Activated CD8-positive, alpha-beta T cell treated with anti-CD3 and anti-CD28 coated beads for 36 hours (primary cell): ENCODE results near the gene GALNT17. TPM values are rescaled to one million over a fixed set of nuclear protein-coding genes. Genes with fewer than 3 reads are reported as not detected.
"Not testable (repeated sequence)": the region's sequence is repeated elsewhere in the genome, so short reads cannot be mapped to it uniquely, and the experiment has no call there.

Experiments
- ATAC-seq: fragments of 200-7000 bp; cut with Tn5 transposase; one replicate; pipeline ENCODE4 v1.10.0; 2021; ENCODE audit warnings: mild to moderate bottlenecking, moderate library complexity
- CTCF ChIA-PET: fragments of 350-600 bp; sonication (Branson Sonifier 250); formaldehyde crosslinking; loops from one replicate; lab custom pipeline; 2021; ENCODE audit warnings: antibody characterized with exemption; lab: Charles Lee
- POLR2A ChIA-PET: fragments of 350-600 bp; sonication (Branson Sonifier 250); formaldehyde crosslinking; loops from one replicate; lab custom pipeline; 2021; ENCODE audit warnings: antibody characterized with exemption; lab: Charles Lee
- DNase-seq: peaks from one replicate; pipeline ENCODE4 v3.0.0-alpha.2; 2020
- H3K27ac Mint-ChIP-seq: one replicate; pipeline ENCODE4 v1.8.0; 2021; ENCODE audit warnings: mild to moderate bottlenecking, mixed read lengths
- H3K27me3 Mint-ChIP-seq: one replicate; pipeline ENCODE4 v1.8.0; 2021; ENCODE audit warnings: mixed read lengths
- H3K36me3 Mint-ChIP-seq: one replicate; pipeline ENCODE4 v1.8.0; 2021; ENCODE audit warnings: low read depth, mixed read lengths
- H3K4me1 Mint-ChIP-seq: one replicate; pipeline ENCODE4 v1.8.0; 2021; ENCODE audit warnings: low read depth, mixed read lengths
- H3K4me3 Mint-ChIP-seq: one replicate; pipeline ENCODE4 v1.8.0; 2021; ENCODE audit warnings: mild to moderate bottlenecking, moderate library complexity, mixed read lengths
- H3K9me3 Mint-ChIP-seq: one replicate; pipeline ENCODE4 v1.8.0; 2021; ENCODE audit warnings: mixed read lengths
- intact Hi-C: fragments of 100-400 bp; cut with micrococcal nuclease; formaldehyde crosslinking; loops from one replicate; pipeline ENCODE4 v1.10.0; 2022
- total RNA-seq, 2 experiments: library from RNA; stranded (reverse); gene quantifications; one replicate each; pipeline ENCODE4 v1.2.3, GENCODE V29; 2021
- TF ChIP-seq, protein P1 (sequence below): fragments of 200-600 bp; IDR thresholded peaks from one replicate; pipeline ENCODE4 v1.8.0; 2022; ENCODE audit warnings: antibody characterized with exemption, mild to moderate bottlenecking

GALNT17 gene
- total RNA-seq, 2 experiments from 2014 or later: not detected

DNA sequence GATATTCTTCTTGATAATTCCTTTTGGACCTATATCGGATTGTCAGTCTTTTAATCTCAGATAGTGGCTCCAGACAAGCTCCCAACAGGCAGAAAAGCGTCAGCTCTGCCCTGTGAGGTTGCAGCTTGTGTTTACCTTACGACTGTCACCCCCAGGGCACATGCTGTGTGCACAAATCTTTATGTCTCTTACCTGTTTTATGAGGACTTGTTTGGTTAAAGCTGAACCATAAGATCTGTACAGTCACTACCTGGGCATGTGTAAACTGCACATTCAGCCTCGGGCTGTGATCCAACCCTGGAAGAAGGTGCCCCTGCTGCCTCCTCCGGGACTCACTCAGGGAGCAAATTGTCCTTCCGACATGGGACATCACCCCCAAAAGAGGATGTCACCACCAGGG, 119.8 kb downstream of the GALNT17 start:
- TF ChIP-seq, protein P1, sequence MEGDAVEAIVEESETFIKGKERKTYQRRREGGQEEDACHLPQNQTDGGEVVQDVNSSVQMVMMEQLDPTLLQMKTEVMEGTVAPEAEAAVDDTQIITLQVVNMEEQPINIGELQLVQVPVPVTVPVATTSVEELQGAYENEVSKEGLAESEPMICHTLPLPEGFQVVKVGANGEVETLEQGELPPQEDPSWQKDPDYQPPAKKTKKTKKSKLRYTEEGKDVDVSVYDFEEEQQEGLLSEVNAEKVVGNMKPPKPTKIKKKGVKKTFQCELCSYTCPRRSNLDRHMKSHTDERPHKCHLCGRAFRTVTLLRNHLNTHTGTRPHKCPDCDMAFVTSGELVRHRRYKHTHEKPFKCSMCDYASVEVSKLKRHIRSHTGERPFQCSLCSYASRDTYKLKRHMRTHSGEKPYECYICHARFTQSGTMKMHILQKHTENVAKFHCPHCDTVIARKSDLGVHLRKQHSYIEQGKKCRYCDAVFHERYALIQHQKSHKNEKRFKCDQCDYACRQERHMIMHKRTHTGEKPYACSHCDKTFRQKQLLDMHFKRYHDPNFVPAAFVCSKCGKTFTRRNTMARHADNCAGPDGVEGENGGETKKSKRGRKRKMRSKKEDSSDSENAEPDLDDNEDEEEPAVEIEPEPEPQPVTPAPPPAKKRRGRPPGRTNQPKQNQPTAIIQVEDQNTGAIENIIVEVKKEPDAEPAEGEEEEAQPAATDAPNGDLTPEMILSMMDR: no peak
- POLR2A ChIA-PET: no interaction called here
- no peaks in the 10 kb centered on the region for H3K36me3 Mint-ChIP-seq
- no peak overlapping the region for H3K4me3 Mint-ChIP-seq
- peaks cover 7% of the 10 kb centered on the region for H3K9me3 Mint-ChIP-seq
- no peaks in the 10 kb centered on the region for H3K27me3 Mint-ChIP-seq
- ATAC-seq: no peak
- CTCF ChIA-PET: no interaction called here
- DNase-seq: no peak
- intact Hi-C loops: no loop called here
- no peak overlapping the region for H3K27ac Mint-ChIP-seq
- no peaks in the 10 kb centered on the region for H3K4me1 Mint-ChIP-seq

DNA sequence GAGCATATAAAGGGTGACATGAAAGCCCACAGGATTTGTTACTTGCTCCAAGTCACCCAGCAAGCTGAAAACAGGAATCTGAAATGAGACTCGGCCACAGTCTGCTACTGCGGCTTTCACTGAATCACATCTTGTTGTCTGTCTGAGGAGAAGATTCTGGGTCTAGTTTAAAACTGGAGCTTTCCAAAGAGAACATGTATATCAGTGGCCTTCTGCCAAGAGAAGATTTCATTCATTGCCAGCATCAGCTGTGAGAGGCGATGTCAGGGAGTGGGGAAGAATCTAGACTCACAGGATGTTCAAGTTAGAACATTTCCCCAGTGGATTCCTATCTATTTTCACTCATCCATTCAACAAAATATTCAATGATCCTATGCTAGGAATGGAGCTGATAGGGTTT, 122.8 kb downstream of the GALNT17 start:
- no peaks in the 10 kb centered on the region for H3K36me3 Mint-ChIP-seq
- CTCF ChIA-PET: no interaction called here
- intact Hi-C loops: no loop called here
- ATAC-seq: no peak
- no peak overlapping the region for H3K4me3 Mint-ChIP-seq
- H3K27me3 Mint-ChIP-seq: no peaks in the 10 kb centered on the region
- no peak overlapping the region for H3K27ac Mint-ChIP-seq
- no peak for DNase-seq
- H3K4me1 Mint-ChIP-seq: no peaks in the 10 kb centered on the region
- POLR2A ChIA-PET: no interaction called here
- H3K9me3 Mint-ChIP-seq: peaks cover 13% of the 10 kb centered on the region
- TF ChIP-seq, protein P1: no peak

DNA sequence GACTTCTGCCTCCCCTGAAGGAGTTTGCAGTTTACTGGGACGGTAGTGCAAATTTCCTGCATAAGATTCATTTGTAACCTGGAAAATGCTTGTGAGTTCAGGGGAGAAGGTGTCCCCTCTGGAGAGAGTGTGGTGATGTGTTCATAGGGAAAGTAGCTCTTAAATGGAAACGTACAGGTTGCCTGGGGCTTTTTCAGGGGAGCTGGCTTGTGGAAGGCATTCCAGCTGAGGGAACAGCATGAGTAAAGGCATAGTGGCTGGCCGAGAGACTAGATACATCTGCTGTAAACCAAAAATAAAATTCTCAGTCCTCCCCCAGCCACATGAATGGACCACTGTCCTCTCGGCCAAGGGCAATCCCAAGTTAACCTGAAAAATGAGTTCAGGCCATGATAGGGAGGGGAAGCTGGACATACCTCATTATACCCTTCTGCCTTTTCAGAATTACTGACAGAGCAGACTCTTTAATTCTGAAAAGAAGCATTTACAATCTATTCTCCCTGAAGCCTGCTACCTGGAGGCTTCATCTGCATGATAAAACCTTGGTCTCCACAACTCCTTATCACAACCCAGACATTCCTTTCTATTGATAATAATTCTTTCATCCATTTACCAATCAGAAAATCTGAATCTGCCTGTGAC, 123.7 kb downstream of the GALNT17 start:
- Mint-ChIP-seq H3K27me3 (no peaks in the 10 kb centered on the region), H3K9me3 (peaks cover 11% of the 10 kb centered on the region), H3K4me1 (no peaks in the 10 kb centered on the region), H3K27ac (no peak overlapping the region), H3K4me3 (no peak overlapping the region), H3K36me3 (no peaks in the 10 kb centered on the region)
- intact Hi-C loops: no loop called here
- ATAC-seq: no peak
- ChIA-PET POLR2A (no interaction called here), CTCF (no interaction called here)
- no peak for DNase-seq
- TF ChIP-seq, protein P1: no peak

DNA sequence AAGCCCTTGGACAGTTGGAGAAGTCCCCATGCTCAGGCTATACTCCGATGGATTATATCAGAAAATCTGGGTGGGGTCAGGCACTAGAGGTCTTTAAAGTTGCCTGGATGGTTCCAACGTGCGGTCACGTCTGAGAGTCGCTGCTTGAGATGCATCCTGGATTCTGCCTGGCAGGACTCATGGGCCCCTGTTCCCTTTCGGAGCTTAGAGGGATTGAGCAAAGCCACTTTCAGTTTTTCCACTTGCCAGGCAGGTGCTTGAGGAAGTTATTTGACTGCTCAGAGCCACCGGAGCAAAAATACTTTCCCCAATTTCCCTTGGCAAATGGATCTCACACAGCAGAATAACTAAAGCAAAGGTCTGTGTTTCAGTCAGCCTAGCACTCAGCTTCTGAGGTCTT, 129.1 kb downstream of the GALNT17 start:
- intact Hi-C loops: no loop called here
- Mint-ChIP-seq H3K36me3 (no peaks in the 10 kb centered on the region), H3K4me1 (no peaks in the 10 kb centered on the region), H3K9me3 (peaks cover 20% of the 10 kb centered on the region), H3K27ac (no peak overlapping the region), H3K27me3 (no peaks in the 10 kb centered on the region), H3K4me3 (no peak overlapping the region)
- no peak for DNase-seq
- no peak for ATAC-seq
- TF ChIP-seq, protein P1: no peak
- CTCF ChIA-PET: no interaction called here
- POLR2A ChIA-PET: no interaction called here

DNA sequence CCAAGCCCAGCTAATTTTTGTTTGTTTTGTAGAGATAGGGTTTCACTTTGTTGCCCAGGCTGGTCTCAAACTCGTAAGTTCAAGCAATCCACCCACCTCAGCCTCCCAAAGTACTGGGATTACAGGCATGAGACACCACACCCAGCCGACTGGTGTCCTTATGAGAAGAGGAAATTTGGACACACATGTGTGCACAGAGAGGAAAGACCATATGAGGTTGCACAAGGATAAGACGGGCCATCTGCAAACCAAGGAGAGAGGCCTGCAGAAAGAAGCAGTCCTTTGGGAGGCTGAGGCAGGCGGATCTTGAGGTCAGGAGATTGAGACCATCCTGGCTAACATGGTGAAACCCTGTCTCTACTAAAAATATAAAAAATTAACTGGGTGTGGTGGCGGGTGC, 130.9 kb downstream of the GALNT17 start:
- H3K27me3 Mint-ChIP-seq, POLR2A ChIA-PET, H3K4me1 Mint-ChIP-seq, intact Hi-C loops, DNase-seq, H3K4me3 Mint-ChIP-seq, H3K36me3 Mint-ChIP-seq, ATAC-seq, H3K27ac Mint-ChIP-seq, CTCF ChIA-PET: not testable (repeated sequence)
- peaks cover 23% of the 10 kb centered on the region for H3K9me3 Mint-ChIP-seq
